HG02970 (cell line): Measurements from ENCODE around the gene CD33.
"Not testable (repeated sequence)": the region's sequence is repeated elsewhere in the genome, so short reads cannot be mapped to it uniquely, and the experiment has no call there.

Source experiments
- ATAC-seq: cut with Tn5 transposase; IDR thresholded peaks from one replicate; pipeline ENCODE4 v1.9.1; 2021; ENCODE audit warnings: mild to moderate bottlenecking, moderate library complexity, moderate number of reproducible peaks; ENCODE audit not compliant: unreplicated experiment, low FRiP score

The CD33 gene

DNA sequence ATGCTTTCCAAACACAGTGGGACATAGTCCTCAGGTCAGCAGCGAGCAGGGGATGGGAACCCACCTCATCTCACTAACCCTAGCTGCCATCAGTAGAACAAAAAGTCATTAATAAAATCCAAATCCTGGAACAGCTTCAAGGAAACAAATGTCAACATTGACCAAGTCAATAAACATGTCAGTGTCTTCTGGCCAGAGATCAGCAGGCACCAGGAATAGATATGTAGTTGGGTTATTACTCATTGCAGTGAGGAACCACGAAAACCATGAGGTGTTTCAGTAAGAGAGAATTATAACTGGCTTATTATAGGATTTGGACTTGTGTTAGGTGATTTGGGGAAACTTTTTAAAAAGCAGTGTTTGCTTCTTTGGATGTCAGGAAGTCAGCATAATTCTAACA, 17.1 kb upstream of the CD33 start:
- no peak for ATAC-seq

DNA sequence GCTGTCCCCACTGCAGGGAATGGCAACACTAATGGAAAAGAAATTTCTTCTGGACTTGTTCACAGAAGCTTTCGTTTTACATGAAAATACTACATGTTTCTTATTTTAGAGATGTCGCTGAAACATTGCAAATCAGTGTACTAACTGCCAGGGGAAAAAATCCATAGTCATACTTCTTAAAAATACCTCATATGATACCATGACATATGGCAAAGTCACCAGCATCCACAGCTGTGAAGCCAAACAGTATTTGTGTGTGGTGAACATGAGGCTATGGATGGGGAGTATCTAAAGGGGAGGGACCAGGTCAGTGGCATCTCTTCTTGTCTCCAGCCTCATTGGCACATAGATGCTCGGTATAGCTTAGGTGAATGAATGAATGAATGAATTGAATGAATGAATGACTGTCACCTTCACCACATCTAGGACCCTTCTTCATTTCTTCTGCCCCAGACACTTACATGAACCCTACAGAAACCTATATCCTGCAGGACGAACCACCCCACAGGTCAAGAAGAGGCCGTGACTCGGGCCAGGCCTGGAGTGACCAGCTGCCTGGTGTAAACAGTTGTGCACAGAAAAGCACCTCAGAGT, 14.6 kb upstream of the CD33 start:
- no peak for ATAC-seq

DNA sequence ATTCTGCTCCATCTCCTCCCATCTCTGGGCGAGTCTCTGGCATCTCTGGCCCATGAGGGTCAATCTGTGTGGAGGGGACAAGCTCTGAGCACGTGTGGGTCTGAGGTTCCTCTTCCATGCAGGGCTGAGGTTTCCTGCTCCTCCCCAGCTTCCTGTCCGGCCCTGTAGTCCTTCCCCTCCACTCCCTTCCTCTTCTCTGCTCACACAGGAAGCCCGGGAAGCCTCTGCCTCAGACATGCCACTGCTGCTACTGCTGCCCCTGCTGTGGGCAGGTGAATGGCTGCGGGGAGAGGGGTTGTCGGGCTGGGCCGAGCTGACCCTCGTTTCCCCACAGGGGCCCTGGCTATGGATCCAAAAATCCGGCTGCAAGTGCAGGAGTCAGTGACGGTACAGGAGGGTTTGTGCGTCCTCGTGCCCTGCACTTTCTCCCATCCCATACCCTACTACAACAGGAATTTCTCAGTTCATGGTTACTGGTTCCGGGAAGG, 14.0 kb upstream of the CD33 start:
- ATAC-seq = not testable (repeated sequence)

DNA sequence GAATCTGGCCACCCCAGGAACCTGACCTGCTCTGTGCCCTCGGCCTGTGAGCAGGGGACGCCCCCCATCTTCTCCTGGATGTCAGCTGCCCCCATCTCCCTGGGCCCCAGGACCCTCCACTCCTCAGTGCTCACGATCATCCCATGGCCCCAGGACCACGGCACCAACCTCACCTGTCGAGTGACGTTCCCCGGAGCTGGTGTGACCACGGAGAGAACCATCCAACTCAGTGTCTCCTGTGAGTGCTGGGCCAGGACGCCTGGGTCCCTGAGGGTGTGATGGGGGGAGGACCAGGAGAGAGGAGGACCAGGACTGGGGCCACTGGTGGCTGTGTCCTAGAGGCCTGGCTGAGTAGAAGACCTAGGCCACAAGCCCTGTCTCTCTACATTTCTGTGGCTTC, 13.0 kb upstream of the CD33 start:
- no peak for ATAC-seq

DNA sequence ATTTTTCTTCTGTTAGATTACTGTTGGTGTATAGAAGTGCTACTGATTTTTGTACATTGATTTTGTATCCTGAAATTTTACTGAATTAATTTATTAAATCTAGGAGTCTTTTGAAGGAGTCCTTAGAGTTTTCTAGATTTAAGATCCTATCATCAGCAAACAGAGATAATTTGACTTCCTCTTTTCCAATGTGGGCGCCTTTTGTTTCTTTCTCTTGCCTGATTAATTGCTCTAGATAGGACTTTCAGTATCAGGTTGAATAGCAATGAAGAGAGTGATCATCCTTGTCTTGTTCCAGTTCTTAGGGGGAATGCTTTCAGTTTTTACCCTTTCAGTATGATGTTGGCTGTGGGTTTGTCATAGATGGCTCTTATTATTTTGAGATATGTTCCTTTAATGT, 5.6 kb upstream of the CD33 start:
- no peak for ATAC-seq

DNA sequence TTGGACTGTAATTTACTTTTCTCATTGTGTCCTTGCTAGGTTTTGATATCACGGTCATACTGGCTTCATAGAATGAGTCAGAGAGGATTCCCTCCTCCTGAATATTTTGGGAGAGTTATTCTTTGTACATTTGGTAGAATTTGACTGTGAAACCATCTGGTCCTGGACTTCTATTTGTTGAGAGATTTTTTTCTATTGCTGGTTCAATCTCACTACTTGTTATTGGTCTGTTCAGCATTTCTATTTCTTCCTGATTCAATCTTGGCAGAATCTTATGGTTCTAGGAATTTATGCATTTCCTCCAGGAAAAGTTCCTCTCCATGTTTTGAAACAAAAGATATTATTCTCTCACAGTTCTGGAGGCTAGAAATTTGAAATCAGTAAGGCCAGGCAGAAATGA, 4.9 kb upstream of the CD33 start:
- ATAC-seq = no peak

DNA sequence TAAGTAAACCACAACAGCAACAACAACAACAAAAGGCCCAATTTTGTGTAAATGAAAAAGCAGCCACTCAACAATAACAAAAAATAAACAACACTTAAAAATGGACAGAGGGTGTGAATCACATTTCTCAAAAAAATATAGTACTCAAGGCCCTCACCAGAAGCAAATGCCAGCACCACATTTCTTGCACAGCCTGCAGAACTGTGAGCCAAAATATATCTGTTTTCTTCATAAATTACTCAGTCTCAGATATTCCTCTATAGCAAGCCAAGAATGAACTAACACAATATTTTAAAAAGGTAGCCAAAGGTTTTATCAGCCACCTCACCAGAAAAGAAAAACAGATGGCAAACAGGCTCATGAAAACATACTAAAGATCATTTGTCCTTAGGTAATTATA, 3.9 kb upstream of the CD33 start:
- ATAC-seq = no peak

DNA sequence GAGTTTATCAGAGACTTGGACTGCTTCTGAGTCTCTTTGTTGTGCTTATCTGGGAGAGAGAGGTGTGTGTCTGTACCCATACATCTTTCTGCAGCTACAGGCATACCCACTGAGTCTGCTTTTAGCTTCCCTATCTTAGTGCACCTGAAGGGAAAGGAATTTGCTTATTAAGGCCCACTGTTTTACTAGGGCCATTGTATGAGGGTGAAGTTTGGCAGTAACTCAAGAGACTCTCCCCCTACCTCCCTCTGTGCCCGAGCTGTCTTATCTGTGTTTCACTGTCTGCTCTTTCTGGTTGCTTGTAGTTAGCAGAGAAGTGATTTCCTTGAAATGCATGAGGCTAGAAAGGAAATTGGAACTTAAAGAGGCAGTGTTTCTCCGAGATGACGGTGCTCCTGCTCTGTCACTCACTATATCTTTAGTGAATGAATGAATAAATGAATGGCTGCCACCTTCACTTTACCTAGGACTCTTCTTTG, 678 bp upstream of the CD33 start:
- ATAC-seq = no peak

DNA sequence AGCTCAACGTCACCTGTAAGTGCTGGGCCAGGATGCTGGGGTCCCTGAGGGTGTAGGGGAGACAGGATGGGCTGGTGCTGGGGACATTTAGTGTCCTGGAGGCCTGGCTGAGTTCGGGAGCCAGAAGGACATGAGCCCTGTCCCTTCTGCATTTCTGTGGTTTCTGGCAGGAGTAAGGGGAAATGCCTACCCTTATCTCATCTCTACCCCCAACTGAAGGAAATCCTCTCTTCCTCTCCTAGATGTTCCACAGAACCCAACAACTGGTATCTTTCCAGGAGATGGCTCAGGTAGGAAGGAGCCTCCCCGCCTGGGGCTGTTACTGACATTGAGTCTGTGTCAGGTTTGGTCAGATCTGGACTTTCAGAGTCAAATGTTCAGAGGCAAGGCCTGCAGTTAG, 1.2 kb downstream of the CD33 start:
- no peak for ATAC-seq

DNA sequence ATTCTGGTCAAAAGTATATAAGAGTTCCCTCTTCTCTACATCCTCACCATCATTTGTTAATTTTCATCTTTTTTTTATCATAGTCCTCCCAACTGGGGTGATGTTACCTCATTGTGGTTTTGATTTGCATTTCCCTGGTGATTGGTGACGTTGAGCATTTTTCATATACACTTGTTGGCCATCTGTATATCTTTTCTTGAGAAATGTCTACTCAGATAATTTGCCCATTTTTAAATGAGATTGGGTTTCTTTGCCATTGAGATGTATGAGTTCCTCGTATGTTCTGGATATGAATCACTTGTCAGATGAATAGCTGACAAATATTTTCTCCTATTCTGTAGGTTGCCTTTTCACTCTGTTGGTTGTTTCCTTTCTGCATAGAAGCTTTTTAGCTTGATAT, 2.4 kb downstream of the CD33 start:
- no peak for ATAC-seq

DNA sequence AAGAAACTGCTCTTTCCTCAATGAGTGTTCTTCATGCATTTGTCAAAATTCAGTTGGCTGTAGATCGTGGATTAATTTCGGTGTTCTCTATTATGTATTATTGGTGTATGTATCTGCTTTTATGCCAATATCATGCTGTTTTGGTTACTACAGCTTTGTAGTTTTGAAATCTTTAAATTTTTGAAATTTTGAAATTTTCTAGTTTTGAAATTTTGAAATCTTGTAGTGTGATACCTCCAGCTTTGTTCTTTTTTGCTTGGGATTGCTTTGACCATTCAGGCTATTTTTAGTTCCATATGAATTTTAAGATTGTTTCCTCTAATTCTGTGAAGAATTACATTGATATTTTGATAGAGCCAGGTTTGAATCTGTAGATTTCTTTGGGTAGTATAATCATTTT, 3.1 kb downstream of the CD33 start:
- no peak for ATAC-seq

DNA sequence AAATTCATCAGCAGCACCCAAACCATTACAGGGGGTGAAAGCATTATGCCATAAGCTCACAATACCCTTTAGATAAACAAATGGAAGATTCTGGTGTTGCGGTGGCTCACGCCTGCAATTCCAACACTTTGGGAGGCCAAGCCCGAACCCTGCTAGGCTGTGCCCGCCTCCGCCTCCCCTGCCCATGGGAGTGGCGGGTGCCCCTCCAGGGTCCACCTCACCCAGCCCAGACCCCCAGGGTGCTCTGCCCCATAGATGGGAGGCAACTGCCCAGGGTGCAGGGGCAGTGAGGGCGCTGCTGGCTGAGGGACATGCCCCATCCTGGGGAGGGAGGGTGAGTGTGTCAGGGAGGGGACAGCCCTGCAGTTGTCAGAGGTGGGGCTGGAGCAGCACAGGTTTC, 16.0 kb downstream of the CD33 start:
- ATAC-seq = no peak

DNA sequence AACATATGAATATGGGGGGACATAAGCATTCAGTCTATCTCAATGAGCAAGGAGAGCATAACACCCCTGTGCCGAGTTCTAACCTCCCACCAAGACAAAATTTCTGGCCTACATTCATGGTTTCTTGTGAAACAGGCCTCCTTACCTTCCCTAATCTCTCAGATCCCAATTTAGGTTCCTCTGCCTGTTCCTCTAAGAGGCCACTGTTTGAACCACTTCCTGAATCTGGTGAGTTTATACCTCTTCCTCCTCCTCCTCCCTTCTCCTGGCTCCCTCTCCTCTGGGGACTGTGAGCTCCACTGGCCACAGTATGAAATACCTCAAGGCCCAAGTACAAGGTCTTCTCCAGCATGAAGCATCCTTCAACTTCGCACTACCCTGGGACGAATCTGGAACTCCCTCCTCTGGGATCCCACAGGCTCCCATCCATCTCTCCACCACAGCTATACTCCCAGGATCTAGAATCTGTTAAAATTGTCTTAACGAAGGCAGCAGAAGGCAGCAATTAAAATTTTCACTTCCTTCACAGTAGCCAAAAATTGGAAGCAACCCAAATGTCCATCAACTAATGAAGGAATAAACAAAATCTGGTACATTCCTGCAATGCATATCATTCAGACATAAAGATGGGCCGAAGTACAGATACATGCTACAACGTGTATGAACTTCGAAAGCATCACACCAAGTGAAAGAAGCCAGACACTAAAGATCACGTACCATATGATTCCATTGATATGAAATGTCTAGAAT, 18.2 kb downstream of the CD33 start:
- no peak for ATAC-seq

DNA sequence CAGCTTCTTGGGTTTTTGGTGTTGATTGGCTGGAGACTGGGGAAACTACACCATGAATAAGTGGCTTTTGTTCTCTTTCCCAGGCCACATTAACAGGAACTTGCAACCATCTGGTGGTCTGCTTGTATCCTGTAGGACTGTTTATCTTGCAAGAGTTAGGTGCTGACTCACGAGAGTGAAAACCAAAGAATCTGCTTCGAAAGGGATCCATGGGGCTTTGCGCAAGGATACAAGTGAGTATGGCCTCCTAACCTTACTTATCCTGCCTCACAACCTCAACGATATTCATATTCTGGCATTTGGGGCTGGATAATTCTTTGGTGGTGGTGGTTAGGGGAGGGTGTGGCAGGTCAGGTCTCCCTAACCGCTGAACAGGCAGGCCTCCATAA, 21.3 kb downstream of the CD33 start:
- no peak for ATAC-seq

DNA sequence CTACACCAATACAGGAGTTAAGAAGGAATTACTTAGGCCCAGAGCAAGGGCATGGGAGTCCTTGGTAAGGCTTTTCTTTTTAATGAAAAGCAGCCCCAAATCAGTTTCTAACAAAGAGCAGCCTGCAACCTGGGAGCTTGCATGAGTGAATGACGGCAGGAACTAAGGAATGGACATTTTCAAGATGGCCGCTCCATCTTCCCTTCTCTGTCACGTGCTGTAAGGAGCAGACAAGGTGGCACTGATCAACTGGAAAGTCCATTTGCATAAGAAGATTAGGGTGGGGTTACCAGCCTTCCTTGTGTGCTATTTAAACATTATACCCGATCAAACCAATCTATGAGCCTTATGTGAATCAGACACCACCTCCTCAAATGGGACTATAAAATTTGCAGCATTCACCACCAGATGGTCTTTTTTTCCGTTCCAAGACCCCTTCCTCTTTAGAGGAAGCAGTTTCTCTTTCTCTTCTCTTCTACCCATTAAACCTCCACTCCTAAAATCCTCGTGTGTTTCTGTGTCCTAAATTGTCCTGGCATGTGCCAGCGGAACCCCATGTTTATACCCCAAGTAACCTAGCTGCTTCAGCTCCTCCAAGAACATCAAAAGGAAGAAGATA, 23.2 kb downstream of the CD33 start:
- ATAC-seq = no peak

DNA sequence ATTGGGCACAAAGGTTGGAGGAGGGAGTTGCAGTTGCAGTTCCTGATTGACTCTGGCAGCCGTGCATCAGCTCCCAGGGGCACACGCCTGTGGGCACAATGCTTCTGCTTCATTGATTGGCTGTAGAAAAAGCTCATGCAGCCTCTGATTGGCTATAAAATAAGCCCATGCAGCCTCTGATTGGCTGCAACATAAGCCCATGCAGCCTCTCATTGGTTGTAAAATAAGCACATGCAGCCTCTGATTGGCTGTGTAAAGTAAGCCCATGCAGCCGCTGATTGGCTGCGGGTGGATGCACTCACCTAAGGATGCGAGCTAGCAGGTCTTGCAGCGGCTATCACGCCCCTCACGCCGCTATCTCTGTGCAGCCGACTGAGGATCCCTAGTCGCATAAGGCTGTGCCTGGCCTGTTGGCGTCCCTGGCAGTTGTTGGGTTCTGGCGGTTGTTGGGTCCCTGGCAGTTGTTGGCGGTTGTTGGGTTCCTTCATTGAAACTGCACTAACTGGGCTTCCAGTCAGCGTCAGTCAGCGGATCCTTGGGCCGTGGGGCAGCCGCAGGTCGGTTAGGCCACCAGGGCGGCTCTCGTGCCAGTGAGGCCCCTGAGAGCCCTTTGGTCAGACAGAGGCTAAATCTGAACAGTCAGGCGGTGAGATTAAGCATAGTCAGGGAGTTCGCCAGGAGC, 26.0 kb downstream of the CD33 start, which contains the start of gene SIGLECL1:
Gene SIGLECL1, plus strand, starts transcription at position 295 of the 682 bp plus-strand sequence. CDS start 12,993 bp downstream, outside the sequence.
- ATAC-seq = no peak

DNA sequence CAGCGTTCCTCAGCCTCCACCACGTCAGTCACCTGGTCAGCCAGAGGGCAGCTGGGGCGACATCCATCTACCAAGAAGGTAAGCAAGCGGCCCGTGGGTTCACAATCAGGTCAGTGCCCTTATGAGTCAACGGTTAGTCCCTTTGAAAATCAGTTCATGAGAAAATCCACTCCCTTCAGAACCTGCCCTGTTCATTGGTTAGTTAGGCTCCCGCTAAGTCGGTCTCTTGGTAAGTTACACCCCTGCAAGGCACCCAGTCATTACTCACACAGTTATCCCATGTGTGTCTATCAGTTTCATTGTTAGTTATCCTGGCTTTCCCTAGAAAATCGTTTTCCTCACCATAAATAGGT, 26.6 kb downstream of the CD33 start:
- no peak for ATAC-seq

DNA sequence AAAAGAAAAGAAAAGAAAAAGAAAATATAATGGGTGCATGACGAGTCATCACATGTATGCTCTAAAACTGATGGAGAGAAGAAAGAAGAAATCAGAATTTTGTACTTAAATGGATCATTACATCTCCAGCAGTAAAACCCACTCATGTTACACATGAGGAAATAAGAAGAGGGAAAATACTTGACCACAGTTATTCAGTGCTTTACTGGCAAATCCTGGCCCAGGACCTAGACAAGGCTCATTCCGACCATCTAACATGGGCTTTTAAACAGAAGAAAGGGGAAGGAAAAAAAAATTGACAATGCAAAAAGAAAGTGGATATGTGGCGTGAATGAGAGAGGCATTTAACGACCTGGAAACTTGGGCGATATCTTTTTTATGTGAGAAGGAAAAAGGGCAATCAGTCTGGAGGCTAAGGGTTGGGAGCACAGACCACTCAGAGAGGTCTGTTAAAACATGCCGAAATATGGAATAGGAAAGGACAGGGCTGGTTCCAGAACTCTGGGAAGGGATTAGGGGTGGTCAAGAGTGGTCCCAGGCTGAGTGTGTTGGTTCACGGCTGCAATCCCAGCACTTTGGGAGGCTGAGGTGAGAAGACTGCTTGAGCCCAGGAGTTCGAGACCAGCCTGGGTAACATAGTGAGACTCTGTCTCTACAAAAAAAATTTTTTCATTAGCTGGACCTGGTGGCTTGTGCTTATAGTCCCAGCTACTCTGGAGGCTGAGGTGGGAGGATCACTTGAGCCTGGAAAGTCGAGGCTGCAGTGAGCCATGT, 27.6 kb downstream of the CD33 start:
- ATAC-seq = no peak

DNA sequence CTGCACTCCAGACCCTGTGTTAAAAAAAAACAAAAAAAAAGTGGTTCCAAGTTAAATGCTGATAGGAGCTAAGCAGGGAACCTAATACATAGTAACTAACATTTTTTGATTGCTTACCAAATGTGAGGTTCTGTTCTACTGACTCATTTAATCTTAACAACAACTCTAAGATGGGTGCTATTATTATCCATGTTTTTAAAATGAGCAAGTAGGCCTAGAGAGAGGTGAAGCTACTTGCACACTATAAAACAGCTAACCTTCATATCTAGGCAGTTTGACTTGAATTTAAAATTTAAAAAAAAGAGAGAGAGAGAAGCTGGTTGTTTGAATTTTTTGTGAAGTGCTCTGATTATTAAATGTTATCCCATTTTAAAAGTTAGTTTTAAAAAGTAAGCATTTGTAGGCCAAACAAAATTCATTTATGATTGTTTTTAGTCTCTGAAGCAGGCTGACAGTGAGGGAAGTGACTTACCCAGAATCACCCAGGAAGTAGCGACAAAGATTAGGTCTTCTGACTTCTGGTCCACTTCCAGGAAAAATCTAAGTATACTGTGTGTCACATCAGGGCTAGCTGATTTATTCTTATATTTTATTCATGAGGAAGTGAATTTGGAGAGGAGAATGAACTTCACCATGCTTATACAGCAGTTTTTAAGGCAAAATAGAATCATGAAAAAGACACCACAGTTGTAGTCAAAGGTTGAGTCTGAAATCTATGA, 28.4 kb downstream of the CD33 start:
- ATAC-seq = no peak

DNA sequence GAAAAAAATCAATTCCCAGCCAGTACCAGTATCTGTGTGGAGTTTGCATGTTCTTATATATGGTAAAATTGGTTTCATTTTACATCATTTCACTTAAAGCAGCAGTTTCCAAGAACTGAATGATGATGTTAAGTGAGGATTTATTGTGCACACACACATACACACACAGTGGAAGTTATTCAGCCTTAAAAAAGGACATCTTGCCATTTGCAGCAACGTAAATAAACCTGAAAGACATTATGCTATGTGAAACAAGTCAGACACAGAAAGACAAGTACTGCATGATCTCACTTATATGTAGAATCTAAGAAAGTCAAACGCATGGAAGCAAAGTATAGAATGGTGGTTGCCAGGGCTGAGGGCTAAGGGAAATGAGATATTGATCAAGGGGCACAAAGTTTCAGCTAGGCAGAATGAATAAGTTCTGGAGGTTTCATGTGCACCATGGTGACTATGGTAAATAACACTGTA, 31.3 kb downstream of the CD33 start:
- no peak for ATAC-seq
